Spleen (tissue), 11 donors: ENCODE measurements around the gene KDM2A. TPM values are rescaled to one million over a fixed set of nuclear protein-coding genes. Genes with fewer than 3 reads are reported as not detected.
A peak's percentile ranks its signal among the peaks of the same experiment; 100 is the strongest.

ENCODE experiments used
- DNase-seq: peaks from one replicate; pipeline ENCODE4 v3.0.0-alpha.2; 2020
- H3K27ac ChIP-seq, 8 donors: fragments of 200-600 bp; sonication (generic) in 7 of 8; 1 replicate in 4 of 8; 2 replicates in 4 of 8; pipeline versions ENCODE4 v1.5.0 to v1.8.0; 2016 to 2021; ENCODE audit warnings: inconsistent platforms in 4 of 8, mild to moderate bottlenecking in 4 of 8, moderate library complexity in 1 of 8
- H3K27me3 ChIP-seq, 7 donors: fragments of 200-600 bp; sonication (generic) in 6 of 7; replicated peaks in 1 of 7; 1 replicate in 4 of 7; 2 replicates in 3 of 7; pipeline versions ENCODE4 v1.5.0 to v1.8.0; 2016 to 2021; ENCODE audit warnings: inconsistent platforms in 3 of 7, mild to moderate bottlenecking in 1 of 7
- H3K36me3 ChIP-seq, 6 donors: fragments of 200-600 bp; sonication (generic) in 5 of 6; 1 replicate in 4 of 6; 2 replicates in 2 of 6; pipeline versions ENCODE4 v1.5.0 to v1.8.0; 2016 to 2021; ENCODE audit warnings: inconsistent platforms in 2 of 6
- H3K4me1 ChIP-seq, 6 donors: fragments of 200-600 bp; sonication (generic) in 5 of 6; 1 replicate in 3 of 6; 2 replicates in 3 of 6; pipeline versions ENCODE4 v1.5.0 to v1.8.0; 2016 to 2021; ENCODE audit warnings: inconsistent platforms in 3 of 6
- H3K4me3 ChIP-seq, 8 donors: fragments of 200-600 bp; sonication (generic) in 7 of 8; 1 replicate in 4 of 8; 2 replicates in 4 of 8; pipeline versions ENCODE4 v1.5.0 to v1.8.0; 2016 to 2021; ENCODE audit warnings: inconsistent platforms in 4 of 8, mild to moderate bottlenecking in 4 of 8, moderate library complexity in 2 of 8
- H3K9me3 ChIP-seq, 8 donors: fragments of 200-600 bp; sonication (generic) in 7 of 8; 1 replicate in 4 of 8; 2 replicates in 4 of 8; pipeline versions ENCODE4 v1.5.0 to v1.8.0; 2016 to 2021; ENCODE audit warnings: inconsistent platforms in 4 of 8
- POLR2A ChIP-seq, 3 donors: fragments of 450-650 bp; IDR thresholded peaks; one replicate each; pipeline ENCODE4 v1.5.1; 2017; ENCODE audit warnings: antibody characterized with exemption in 3 of 3, mild to moderate bottlenecking in 1 of 3
- POLR2AphosphoS5 ChIP-seq, 3 donors: sonication (generic); formaldehyde crosslinking; IDR thresholded peaks; one replicate each; pipeline ENCODE4 v1.5.1; 2017; ENCODE audit warnings: antibody characterized with exemption in 3 of 3
- WGBS, 5 donors: extraction: QIAGEN DNeasy Blood & Tissue Kit in 3 of 5; methylation state at CpG; one replicate each; pipeline versions ENCODE4 v1.1.5 to v1.1.7; 2013 to 2018; 5-methylcytosine and 5-hydroxymethylcytosine counted together
- intact Hi-C: fragments of 100-400 bp; cut with DNase I; formaldehyde crosslinking; loops from one replicate; pipeline ENCODE4 v1.15.0; 2023; ENCODE audit warnings: low total_unique reads
- polyA plus RNA-seq, 3 donors: library from polyadenylated mRNA; stranded (reverse); fragments of 200-250 nt; gene quantifications; one replicate each; pipeline ENCODE4 v1.2.1, GENCODE V29; 2013
- total RNA-seq, 7 donors: library from RNA; depleted of rRNA in 3 of 7; stranded (reverse); fragments of >200 nt in 3 of 7; fragmentation: NEBNext Ultra II Directional in 4 of 7; extraction: Animal tissue kit (Norgen Biotek cat#: 25700) in 4 of 7; gene quantifications; one replicate each; pipeline versions ENCODE4 v1.1.0 to v1.2.1, GENCODE V29; 2016 to 2021
- TF ChIP-seq, protein P1 (sequence below), 11 experiments: fragments of 200-600 bp in 7 of 11; fragments of 450-650 bp in 4 of 11; sonication (generic) in 4 of 11; IDR thresholded peaks in 8 of 11; conservative IDR thresholded peaks in 3 of 11; 1 replicate in 7 of 11; 2 replicates in 4 of 11; pipeline versions ENCODE4 v1.4.0 to v1.8.0; 2016 to 2021; ENCODE audit warnings: antibody characterized with exemption in 11 of 11, inconsistent platforms in 4 of 11, mild to moderate bottlenecking in 1 of 11
- donor health status: healthy with polysubstance abuse.
- donor health status: DM: no; HTN: no; CAD: no; lungs with moderate emphysema.
- donor health status: DM: no; HTN: no; CAD: no.
- donor health status: Bipolar disorder and iron deficiency.
- donor health status: healthy.
- donor health status: DM: no; HTN: no; CAD: no.
- donor health status: DM: yes; HTN: yes; CAD: no.

KDM2A gene
- total and polyA plus RNA-seq, 10 donors, result 18.5 to 149 (median 125) TPM

- Histone ChIP-seq H3K4me1 (peaks cover 41 to 75% (median 56%) of the 10 kb centered on the region in 6 donors), H3K36me3 (peaks cover 0 to 54% (median 13%) of the 10 kb centered on the region in 6 donors), H3K9me3 (no peaks in the 10 kb centered on the region), H3K27me3 (no peaks in the 10 kb centered on the region), H3K4me3 (peak overlapping the region in 7 of 8 donors; percentile 10 to 83 (median 67)), H3K27ac (peak overlapping the region; percentile 84 to 96 (median 92))
- intact Hi-C loops, result no loop called here
- no peak for DNase-seq
- 18 to 24% (median 19%) methylated on average over 10 of the region's 10 CpGs for WGBS, 5 donors
- no peak for TF ChIP-seq POLR2AphosphoS5 (IDR thresholded peaks at IDR 0.05)
- TF ChIP-seq, protein P1, sequence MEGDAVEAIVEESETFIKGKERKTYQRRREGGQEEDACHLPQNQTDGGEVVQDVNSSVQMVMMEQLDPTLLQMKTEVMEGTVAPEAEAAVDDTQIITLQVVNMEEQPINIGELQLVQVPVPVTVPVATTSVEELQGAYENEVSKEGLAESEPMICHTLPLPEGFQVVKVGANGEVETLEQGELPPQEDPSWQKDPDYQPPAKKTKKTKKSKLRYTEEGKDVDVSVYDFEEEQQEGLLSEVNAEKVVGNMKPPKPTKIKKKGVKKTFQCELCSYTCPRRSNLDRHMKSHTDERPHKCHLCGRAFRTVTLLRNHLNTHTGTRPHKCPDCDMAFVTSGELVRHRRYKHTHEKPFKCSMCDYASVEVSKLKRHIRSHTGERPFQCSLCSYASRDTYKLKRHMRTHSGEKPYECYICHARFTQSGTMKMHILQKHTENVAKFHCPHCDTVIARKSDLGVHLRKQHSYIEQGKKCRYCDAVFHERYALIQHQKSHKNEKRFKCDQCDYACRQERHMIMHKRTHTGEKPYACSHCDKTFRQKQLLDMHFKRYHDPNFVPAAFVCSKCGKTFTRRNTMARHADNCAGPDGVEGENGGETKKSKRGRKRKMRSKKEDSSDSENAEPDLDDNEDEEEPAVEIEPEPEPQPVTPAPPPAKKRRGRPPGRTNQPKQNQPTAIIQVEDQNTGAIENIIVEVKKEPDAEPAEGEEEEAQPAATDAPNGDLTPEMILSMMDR (IDR thresholded peaks at IDR 0.05 in 8 of 11, conservative IDR thresholded peaks at IDR 0.05 in 3 of 11), result no peak
- no peak for TF ChIP-seq POLR2A (IDR thresholded peaks at IDR 0.05)
These were observed 120.1 kb downstream of the KDM2A start for GRCh38 chr11:67238894-67239782.

DNA sequence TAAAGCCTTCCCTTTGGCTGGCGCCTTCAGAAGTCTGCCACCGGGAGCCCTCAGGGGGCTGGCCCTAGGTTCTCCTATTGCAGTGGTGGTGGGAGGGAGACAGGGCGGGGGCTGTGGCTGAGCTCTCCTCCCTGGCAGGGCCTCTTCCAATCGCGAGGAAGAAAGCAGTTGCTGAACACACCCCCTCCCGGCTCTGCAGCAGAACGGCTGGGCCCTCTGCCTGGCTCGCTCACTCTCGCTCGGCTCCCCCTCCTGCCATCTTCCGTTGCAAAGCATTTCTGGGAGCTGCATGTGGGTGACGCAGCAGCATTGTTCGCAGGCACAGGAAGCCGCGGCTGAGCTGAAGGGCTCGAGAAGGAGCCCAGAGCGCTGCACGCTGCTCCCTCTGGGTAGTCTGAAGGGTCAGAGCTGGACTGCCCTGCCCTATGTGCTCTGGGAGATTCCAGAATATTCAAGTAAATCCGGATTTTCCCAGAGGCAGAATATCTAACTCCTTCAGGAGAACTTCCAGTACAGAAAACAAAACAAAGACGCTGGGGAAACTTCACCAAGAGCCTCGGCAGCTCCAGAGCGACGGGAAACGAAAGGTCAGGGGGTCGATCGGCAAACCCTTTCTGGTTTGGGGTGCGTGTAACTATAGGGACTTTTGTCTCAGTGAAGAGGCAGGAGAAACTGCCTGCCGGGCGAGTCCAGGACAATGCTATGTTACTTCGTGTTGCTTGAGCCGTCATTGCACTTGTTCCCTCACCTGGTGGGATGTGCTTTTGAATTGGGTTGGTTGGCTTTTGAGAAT, 120.9 kb downstream of the KDM2A start:
- peaks cover 0 to 54% (median 22%) of the 10 kb centered on the region in 6 donors for H3K36me3 ChIP-seq
- H3K4me3 ChIP-seq, result peak overlapping the region; percentile 62 to 91 (median 77)
- no peaks in the 10 kb centered on the region for H3K9me3 ChIP-seq
- H3K27ac ChIP-seq, result peak overlapping the region; percentile 84 to 96 (median 92)
- 0 to 1% (median 0%) methylated on average over 18 to 31 of the region's 31 CpGs for WGBS, 5 donors
- H3K27me3 ChIP-seq, result no peaks in the 10 kb centered on the region
- peaks cover 41 to 77% (median 60%) of the 10 kb centered on the region in 6 donors for H3K4me1 ChIP-seq
- intact Hi-C loops, result no loop called here
- peak; percentile 98 for DNase-seq
- TF ChIP-seq POLR2AphosphoS5 (IDR thresholded peaks at IDR 0.05) (peak; percentile 99 to 100 (median 99)), POLR2A (IDR thresholded peaks at IDR 0.05) (peak; percentile 64 to 98 (median 77))
- TF ChIP-seq, protein P1 (IDR thresholded peaks at IDR 0.05 in 8 of 11, conservative IDR thresholded peaks at IDR 0.05 in 3 of 11), result peak in 7 of 11 experiments; percentile 19 to 57 (median 41)

DNA sequence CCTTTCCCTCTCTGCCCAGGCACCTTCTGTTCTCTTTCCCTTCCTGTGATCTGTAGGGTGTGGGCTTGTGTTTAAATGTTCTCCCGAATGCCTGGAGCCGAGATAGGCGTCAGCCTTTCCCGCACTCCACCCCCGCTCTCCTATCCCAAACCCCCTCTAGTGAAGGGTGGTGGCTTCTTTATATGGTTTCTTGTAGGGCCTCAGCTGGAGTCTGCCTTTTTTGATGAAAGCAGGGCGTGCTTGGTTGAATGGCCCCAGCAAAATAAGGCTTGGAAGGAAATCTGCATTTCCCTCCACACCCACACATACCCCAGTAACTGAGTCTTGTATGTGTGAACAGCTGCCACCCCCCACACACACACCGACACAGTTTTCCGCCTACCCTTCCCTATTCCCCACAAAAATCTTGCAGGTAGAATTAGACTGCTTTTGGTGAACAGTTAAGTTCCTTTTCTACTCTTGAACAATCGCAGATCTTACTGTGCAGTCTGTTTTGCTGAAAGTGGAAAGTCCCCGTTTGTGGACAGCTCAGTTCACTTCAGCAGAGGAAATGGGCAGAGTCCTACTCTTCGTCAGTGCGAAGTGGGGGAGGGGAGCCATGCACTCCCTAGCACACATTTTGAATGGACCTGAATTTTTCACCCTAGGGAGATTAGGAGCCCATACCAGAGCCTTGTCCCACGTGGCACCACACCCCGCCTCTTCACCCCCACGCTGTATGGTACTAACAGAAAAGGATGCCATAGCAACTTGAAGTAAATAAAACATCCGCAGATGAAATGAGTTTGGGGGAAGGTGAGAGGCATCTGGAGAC, 121.7 kb downstream of the KDM2A start:
- Histone ChIP-seq H3K4me3 (peak overlapping the region; percentile 62 to 91 (median 77)), H3K4me1 (peaks cover 41 to 85% (median 63%) of the 10 kb centered on the region in 6 donors), H3K9me3 (no peaks in the 10 kb centered on the region), H3K27ac (peak overlapping the region; percentile 84 to 96 (median 92)), H3K27me3 (no peaks in the 10 kb centered on the region), H3K36me3 (peaks cover 0 to 54% (median 28%) of the 10 kb centered on the region in 6 donors)
- peak; percentile 87 for DNase-seq
- intact Hi-C loops, result no loop called here
- TF ChIP-seq, protein P1 (IDR thresholded peaks at IDR 0.05 in 8 of 11, conservative IDR thresholded peaks at IDR 0.05 in 3 of 11), result no peak
- TF ChIP-seq POLR2A (IDR thresholded peaks at IDR 0.05) (peak in 1 of 3 donors; percentile 62), POLR2AphosphoS5 (IDR thresholded peaks at IDR 0.05) (peak in 2 of 3 donors; percentile 13 to 87)
- WGBS, 5 donors, result 0 to 1% (median 1%) methylated on average over 16 of the region's 16 CpGs
